ENCODE measurements around the gene FRMD8. TPM values are rescaled to one million over a fixed set of nuclear protein-coding genes. Genes with fewer than 3 reads are reported as not detected.

FRMD8 gene
- total RNA-seq, 2 donors from 2014 or later, result 20.0 to 46.8 TPM

DNA sequence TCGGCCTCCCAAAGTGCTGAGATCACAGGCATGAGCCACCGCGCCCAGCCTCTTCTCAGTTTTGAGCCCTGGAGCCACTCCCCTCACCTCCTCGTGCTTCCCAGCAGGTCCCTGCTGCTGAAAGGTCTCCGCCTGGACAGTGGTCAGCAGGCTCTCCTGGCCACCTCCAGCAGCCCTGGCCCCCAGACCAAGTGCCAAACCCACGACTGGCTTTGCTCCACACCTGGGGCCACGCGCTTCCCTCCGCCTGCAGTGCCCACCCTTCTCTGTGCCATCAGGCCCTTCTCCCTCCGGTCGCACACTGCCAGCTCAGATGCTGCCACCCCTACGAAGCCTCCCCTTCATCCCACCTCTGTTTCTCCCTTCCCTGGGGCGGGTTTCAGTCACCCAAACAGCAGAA is 12.8 kb downstream of the FRMD8 start:
- H3K27ac ChIP-seq, result no peak overlapping the region
- intact Hi-C loops (cut with DNase I), result no loop called here
- no peaks in the 10 kb centered on the region for H3K4me1 ChIP-seq
- DNase-seq (no peak), ATAC-seq (no peak)
- TF ChIP-seq POLR2A (IDR thresholded peaks at IDR 0.05), result no peak
- TF ChIP-seq, protein P1, sequence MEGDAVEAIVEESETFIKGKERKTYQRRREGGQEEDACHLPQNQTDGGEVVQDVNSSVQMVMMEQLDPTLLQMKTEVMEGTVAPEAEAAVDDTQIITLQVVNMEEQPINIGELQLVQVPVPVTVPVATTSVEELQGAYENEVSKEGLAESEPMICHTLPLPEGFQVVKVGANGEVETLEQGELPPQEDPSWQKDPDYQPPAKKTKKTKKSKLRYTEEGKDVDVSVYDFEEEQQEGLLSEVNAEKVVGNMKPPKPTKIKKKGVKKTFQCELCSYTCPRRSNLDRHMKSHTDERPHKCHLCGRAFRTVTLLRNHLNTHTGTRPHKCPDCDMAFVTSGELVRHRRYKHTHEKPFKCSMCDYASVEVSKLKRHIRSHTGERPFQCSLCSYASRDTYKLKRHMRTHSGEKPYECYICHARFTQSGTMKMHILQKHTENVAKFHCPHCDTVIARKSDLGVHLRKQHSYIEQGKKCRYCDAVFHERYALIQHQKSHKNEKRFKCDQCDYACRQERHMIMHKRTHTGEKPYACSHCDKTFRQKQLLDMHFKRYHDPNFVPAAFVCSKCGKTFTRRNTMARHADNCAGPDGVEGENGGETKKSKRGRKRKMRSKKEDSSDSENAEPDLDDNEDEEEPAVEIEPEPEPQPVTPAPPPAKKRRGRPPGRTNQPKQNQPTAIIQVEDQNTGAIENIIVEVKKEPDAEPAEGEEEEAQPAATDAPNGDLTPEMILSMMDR (IDR thresholded peaks at IDR 0.05), result no peak
- 93 to 94% methylated on average over 13 of the region's 13 CpGs for WGBS, 2 donors
- peaks cover 0 to 13% of the 10 kb centered on the region in 2 donors for H3K36me3 ChIP-seq (replicated peaks in 1 of 2; ENCODE audit: insufficient read depth in 1 of 2, low read depth in 2 of 2)
- no peak overlapping the region for H3K4me3 ChIP-seq
- H3K9me3 ChIP-seq, result no peaks in the 10 kb centered on the region
- no peaks in the 10 kb centered on the region for H3K27me3 ChIP-seq

DNA sequence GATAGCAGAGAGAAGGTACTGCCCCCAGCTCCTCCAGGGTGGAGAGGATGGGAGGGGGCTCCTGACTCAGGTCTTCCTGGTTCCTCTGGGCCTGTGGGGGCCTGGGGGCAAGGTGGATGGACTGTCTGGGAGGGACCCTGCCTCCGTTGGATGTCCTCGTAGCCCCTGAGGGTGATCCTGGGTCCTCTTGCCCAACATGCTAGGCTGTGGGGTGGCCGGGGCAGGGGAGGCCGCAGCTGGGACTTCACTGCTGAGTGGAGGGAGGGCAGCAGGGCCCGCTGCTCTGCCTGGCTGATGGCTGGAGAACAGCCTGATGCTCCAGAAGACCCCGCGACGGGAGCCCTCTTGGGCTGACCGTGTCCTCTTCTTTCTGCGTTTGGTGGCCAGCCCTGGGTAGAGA is 13.4 kb downstream of the FRMD8 start:
- intact Hi-C loops (cut with DNase I), result no loop called here
- Histone ChIP-seq H3K9me3 (no peaks in the 10 kb centered on the region), H3K27me3 (no peaks in the 10 kb centered on the region), H3K4me1 (no peaks in the 10 kb centered on the region), H3K27ac (no peak overlapping the region), H3K4me3 (no peak overlapping the region), H3K36me3 (replicated peaks in 1 of 2; ENCODE audit: insufficient read depth in 1 of 2, low read depth in 2 of 2) (peaks cover 0 to 19% of the 10 kb centered on the region in 2 donors)
- ATAC-seq (no peak), DNase-seq (no peak)
- WGBS, 2 donors, result 90 to 96% methylated on average over 7 to 10 of the region's 10 CpGs
- TF ChIP-seq POLR2A (IDR thresholded peaks at IDR 0.05), result no peak
- TF ChIP-seq, protein P1 (IDR thresholded peaks at IDR 0.05), result no peak

DNA sequence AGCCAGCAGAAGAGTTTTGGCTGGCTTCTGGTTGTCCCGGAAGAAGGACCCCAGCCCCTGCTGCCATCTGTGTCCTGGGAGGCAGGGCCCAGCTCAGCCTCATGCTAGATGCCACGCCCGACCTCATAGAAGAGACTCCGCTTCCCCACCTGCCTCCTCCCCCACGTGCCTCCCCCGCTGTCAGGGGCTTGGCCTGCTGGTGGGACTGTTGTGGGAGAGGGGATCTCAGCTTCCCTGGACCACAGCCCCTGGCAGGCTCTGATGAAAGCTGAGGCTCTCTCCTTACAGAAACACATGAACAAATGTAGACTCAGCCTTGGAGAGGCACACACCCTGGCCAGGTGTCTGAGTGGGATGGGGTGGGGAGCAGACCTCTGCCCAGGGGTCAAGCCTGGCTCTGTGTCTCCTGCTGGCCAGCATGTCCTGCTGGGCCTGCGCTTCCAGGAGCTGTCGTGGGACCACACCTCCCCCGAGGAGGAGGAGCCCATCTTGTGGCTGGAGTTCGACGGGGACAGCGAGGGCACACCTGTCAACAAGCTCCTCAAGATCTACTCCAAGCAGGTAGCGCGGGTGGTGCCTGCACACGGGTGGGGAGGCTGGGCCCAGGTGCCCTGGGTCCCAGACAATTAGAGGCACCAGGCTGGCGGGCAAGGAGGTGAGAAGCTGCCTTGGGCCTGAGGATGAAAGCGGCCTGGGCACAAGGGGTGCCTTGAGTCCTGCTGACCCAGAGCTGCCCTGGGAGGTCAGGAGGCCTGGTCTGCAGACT is 14.1 kb downstream of the FRMD8 start:
- no peak overlapping the region for H3K4me3 ChIP-seq
- ATAC-seq, result no peak
- 60 to 86% methylated on average over 2 to 17 of the region's 17 CpGs for whole genome bisulfite sequencing, 2 donors
- H3K36me3 ChIP-seq (replicated peaks in 1 of 2; ENCODE audit: insufficient read depth in 1 of 2, low read depth in 2 of 2), result peaks cover 0 to 23% of the 10 kb centered on the region in 2 donors
- intact Hi-C loops (cut with DNase I), result no loop called here
- DNase-seq, result no peak
- H3K27me3 ChIP-seq, result no peaks in the 10 kb centered on the region
- TF ChIP-seq, protein P1 (IDR thresholded peaks at IDR 0.05), result no peak
- TF ChIP-seq POLR2A (IDR thresholded peaks at IDR 0.05), result no peak
- H3K9me3 ChIP-seq, result no peaks in the 10 kb centered on the region
- H3K4me1 ChIP-seq, result no peaks in the 10 kb centered on the region
- no peak overlapping the region for H3K27ac ChIP-seq

DNA sequence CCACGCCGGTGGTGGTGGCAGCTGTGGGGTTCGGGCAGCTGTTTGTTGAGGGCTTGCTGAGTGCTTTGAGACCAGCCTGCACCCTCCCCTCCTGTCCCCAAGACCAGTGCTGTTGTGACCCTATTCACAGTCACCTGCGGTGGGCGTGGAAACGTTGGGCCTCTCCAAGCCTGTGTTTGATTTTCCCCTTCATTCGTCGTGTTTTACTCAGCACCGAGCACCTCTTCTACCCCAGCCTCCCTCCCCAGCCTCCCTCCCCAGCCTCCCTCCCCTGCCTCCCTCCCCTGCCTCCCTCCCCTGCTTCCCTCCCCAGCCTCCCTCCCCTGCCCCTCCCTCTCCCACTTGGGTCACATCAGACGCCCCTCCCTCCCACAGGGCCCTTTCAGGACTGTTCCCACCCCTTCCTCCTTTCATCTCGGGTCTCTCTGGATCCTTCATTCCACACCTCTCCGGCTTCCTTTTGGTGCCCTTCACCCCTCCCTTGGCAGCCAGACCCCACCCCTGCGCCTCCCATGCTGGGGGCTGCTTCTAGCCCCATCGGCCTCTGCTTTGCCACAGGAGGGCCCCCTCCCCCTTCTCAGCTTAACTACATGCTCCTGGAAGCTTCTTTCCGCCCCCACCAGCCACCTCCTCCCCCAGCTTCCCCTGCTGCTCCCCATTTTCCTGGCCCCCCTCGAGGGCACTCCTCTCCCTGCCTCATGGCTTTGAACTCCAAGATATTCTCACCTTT is 14.8 kb downstream of the FRMD8 start:
- Histone ChIP-seq H3K4me1 (no peaks in the 10 kb centered on the region), H3K27me3 (no peaks in the 10 kb centered on the region), H3K36me3 (replicated peaks in 1 of 2; ENCODE audit: insufficient read depth in 1 of 2, low read depth in 2 of 2) (peaks cover 0 to 21% of the 10 kb centered on the region in 2 donors), H3K27ac (no peak overlapping the region), H3K4me3 (no peak overlapping the region), H3K9me3 (no peaks in the 10 kb centered on the region)
- ATAC-seq (no peak), DNase-seq (no peak)
- intact Hi-C loops (cut with DNase I), result no loop called here
- no peak for TF ChIP-seq POLR2A (IDR thresholded peaks at IDR 0.05)
- TF ChIP-seq, protein P1 (IDR thresholded peaks at IDR 0.05), result no peak
- WGBS, 2 donors, result 82 to 86% methylated on average over 15 to 16 of the region's 16 CpGs

Measured in body of pancreas (tissue), 4 donors.